GOT3 (cell line): Measurements from ENCODE around the gene PDE2A.

Experiments
- DNase-seq: peaks from one replicate; lab custom pipeline; 2025; ENCODE audit warnings: mixed read lengths; lab: John Stamatoyannopoulos, UW

Gene PDE2A

GRCh38 chr11:72655896-72656464 lies 18.2 kb downstream of the PDE2A start:
- DNase-seq, result no peak

GRCh38 chr11:72655014-72655413 lies 19.2 kb downstream of the PDE2A start:
- DNase-seq, result no peak

GRCh38 chr11:72653649-72654048 lies 20.6 kb downstream of the PDE2A start:
- DNase-seq, result no peak

DNA sequence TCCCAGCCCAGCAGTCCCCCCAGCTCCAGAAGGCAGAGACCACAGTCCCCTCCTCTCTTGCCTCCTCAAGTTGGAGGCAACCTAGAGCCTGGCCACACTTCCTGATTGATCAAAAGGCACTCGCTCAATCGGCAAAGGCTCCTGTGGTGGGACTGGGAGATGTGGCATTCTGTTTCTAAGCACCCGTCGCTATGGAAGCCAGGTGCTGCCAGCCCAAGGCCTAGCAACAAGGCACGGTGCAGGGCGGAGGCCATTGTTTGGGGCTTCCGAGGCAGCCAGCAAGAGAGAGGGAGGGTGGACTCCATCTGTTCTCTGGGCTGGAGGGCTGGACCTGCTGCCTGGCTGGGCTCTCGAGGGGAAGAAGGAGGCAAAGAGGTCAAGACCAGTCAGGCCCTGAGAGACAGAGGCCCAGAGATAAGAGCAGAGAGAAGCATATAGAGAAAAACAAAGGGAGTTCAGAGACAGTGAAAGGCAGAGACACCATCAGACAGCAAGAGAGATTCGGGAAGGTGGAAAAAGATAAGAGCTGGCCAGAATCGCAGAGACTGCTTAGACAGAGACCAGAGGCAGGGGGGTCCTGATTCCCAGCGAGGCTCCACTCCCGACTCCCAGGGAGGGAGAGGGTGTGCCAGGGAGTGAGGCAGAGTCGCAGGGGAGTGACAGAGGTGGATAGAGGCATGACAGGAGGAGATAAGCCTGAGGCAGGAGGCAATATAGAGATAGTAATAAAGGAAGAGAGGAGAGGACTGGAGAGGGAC lies 21.2 kb downstream of the PDE2A start:
- DNase-seq, result no peak

GRCh38 chr11:72652133-72652532 lies 22.1 kb downstream of the PDE2A start:
- DNase-seq, result no peak

GRCh38 chr11:72649215-72649976 lies 24.8 kb downstream of the PDE2A start:
- DNase-seq, result no peak

- DNase-seq, result no peak
Measured at GRCh38 chr11:72648384-72649136, 25.7 kb downstream of the PDE2A start.

DNA sequence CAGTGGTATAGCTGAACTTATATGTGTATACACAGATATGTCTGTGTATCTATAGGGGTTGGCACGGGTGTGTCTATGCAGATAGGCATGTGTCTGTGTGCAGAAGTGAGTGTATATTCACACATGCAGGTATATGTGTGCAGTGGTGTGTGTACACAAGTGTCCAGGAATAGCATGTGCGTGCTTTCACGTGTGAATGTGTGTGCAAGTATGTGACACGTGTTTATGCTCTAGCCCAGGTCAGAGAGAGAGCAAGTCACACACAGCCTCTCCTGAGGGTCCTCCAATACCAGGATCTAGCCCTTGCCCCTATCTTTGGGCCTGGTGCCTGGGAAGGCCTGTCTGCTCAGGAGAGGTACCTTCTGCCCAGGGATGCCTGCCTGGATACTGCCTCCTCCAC lies 26.3 kb downstream of the PDE2A start:
- DNase-seq, result no peak

GRCh38 chr11:72646472-72646871 lies 27.8 kb downstream of the PDE2A start:
- DNase-seq, result no peak

- no peak for DNase-seq
Measured at GRCh38 chr11:72646024-72646423, 28.2 kb downstream of the PDE2A start.

DNA sequence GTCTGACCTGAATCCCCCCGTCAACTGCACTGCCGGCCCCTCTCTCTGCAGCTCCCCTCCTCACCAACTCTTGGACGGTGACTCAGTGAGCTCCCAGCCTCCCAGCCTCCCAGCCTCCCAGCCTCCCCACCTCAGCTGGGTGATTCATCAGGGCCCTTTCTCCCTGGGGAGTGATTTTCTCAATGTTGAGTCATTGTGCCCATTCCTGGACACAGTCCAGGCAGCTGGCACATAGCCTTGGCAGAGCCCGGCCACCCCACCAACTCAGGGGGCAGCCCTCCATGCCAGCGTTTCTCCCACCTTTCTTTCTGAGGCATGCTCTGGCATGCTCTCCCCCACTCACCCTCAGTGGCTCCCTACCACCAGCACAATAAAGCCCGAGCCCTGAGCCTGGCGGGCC lies 30.7 kb downstream of the PDE2A start:
- no peak for DNase-seq

GRCh38 chr11:72642884-72643522 lies 31.2 kb downstream of the PDE2A start:
- DNase-seq, result no peak

- DNase-seq, result no peak
Measured at GRCh38 chr11:72642043-72642883, 32.0 kb downstream of the PDE2A start.

- DNase-seq, result no peak
Measured at GRCh38 chr11:72641522-72642042, 32.6 kb downstream of the PDE2A start.

- no peak for DNase-seq
Measured at GRCh38 chr11:72639502-72640375, 34.5 kb downstream of the PDE2A start.

DNA sequence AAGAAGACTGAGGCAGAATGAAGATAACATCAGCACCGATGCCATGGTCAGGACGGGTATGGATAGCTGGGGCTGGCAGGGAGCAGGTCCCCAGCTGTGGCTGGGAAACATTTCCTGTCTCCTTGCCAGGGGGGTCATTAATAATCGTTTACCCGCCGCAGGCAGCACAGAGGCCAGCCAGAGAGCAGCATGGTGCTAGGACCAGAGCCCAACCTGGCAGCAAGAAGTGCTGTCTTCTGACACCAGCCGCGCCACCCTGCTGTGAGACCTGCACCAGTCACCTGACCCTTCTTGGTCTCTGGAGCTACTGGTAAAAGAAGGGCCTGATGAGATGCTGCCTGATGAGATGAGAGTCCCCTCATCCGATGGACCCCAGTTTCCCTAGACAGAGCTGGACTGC lies 36.3 kb downstream of the PDE2A start:
- no peak for DNase-seq

GRCh38 chr11:72637198-72637597 lies 37.0 kb downstream of the PDE2A start:
- no peak for DNase-seq

- DNase-seq, result no peak
Measured at GRCh38 chr11:72636376-72636775, 37.8 kb downstream of the PDE2A start.

DNA sequence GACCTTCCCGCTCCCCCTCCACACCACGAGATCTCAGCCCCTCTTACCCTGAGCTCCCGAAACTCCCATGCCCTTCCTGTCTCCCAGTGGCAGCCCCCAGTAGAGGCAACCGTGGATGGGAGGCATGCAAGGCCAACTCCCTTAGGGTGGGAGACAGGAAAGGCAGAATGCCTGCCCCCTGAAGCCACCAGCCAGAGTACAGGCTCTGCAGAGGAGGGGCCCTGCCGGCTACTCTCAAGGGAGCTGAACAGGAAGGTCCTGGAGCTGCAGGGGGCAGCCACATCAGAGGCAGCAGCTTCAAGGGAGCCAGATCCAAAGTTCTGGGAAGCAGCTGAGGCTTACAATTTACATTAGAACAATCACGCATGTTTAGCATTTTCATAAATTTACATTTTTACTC lies 38.3 kb downstream of the PDE2A start:
- no peak for DNase-seq
